ENCODE results near the gene MEI1. TPM values are rescaled to one million over a fixed set of nuclear protein-coding genes. Genes with fewer than 3 reads are reported as not detected.
A peak's percentile ranks its signal among the peaks of the same experiment; 100 is the strongest.

MEI1 gene
- total and polyA plus RNA-seq, 9 of the 15 experiments (the other 6 are each of a cell fraction or from before 2014, with no cell fraction given), result 0.08 to 0.68 (median 0.18) TPM; not detected in 2

GRCh38 chr22:41799486-41800347 lies 100.4 kb downstream of the MEI1 start (continued):
- TF ChIP-seq KLF13 (tag; IDR thresholded peaks at IDR 0.05; ENCODE audit: borderline replicate concordance, low read depth), result no peak
- TF ChIP-seq SRSF9 (IDR thresholded peaks at IDR 0.05; ENCODE audit: borderline replicate concordance, low read depth, low read length), result no peak
- TF ChIP-seq YY1 (IDR thresholded peaks at IDR 0.05; ENCODE audit: borderline replicate concordance in 1 of 3, control insufficient read depth in 1 of 3, extremely low read depth in 1 of 3, insufficient read depth in 3 of 3, insufficient read length in 1 of 3, insufficient replicate concordance in 2 of 3, low read depth in 1 of 3, low read length in 2 of 3), result peak in 1 of 3 experiments; percentile 14
- TF ChIP-seq SREBF2 (CRISPR knock-in tag; IDR thresholded peaks at IDR 0.05), result no peak
- TF ChIP-seq NCOR1 (IDR thresholded peaks at IDR 0.05), result no peak
- no peak for TF ChIP-seq KAT2B (IDR thresholded peaks at IDR 0.05; ENCODE audit: low read depth, low read length)
- TF ChIP-seq TEAD4 (IDR thresholded peaks at IDR 0.05; ENCODE audit: low read length), result no peak
- TF ChIP-seq TEAD4 (CRISPR knock-in tag; IDR thresholded peaks at IDR 0.05; ENCODE audit: borderline replicate concordance), result 0 out of 2 replicates have a peak, but pooled peaks have one; percentile 48
- no peak for TF ChIP-seq MED1 (CRISPR knock-in tag; IDR thresholded peaks at IDR 0.05; ENCODE audit: borderline replicate concordance)
- no peak for TF ChIP-seq CLOCK (CRISPR knock-in tag; IDR thresholded peaks at IDR 0.05; ENCODE audit: borderline replicate concordance)
- TF ChIP-seq MCM3 (IDR thresholded peaks at IDR 0.05), result no peak
- TF ChIP-seq POLR2G (IDR thresholded peaks at IDR 0.05; ENCODE audit: low read depth, low read length), result no peak
- peak; percentile 22; the same call in 1 of the 2 replicates for TF ChIP-seq ZNF589 (CRISPR knock-in tag; IDR thresholded peaks at IDR 0.05; ENCODE audit: low read depth)
- no peak for TF ChIP-seq FOXP1 (CRISPR knock-in tag; IDR thresholded peaks at IDR 0.05)
- no peak for TF ChIP-seq ELF2 (CRISPR knock-in tag; IDR thresholded peaks at IDR 0.05)
- TF ChIP-seq COPS2 (conservative IDR thresholded peaks at IDR 0.05), result no peak
- no peak for TF ChIP-seq MLLT1 (IDR thresholded peaks at IDR 0.05)
- TF ChIP-seq FOXK1 (CRISPR knock-in tag; IDR thresholded peaks at IDR 0.05; ENCODE audit: borderline replicate concordance), result no peak
- TF ChIP-seq SRSF3 (IDR thresholded peaks at IDR 0.05; ENCODE audit: insufficient read depth, low read length), result no peak
- no peak for TF ChIP-seq NEUROD1 (IDR thresholded peaks at IDR 0.05; ENCODE audit: borderline replicate concordance, low read depth, low read length, partially characterized antibody)

All from K562 (cell line).